ENCODE data around the gene POLR2C. TPM values are rescaled to one million over a fixed set of nuclear protein-coding genes. Genes with fewer than 3 reads are reported as not detected.

POLR2C gene
- total and polyA plus RNA-seq, 2 of the 13 experiments (the other 11 are each of a cell fraction or from before 2014, with no cell fraction given): 104 to 216 TPM

- TF ChIP-seq ZSCAN5A (CRISPR knock-in tag; IDR thresholded peaks at IDR 0.05; ENCODE audit: borderline replicate concordance) (no peak), ATF6 (CRISPR knock-in tag; conservative IDR thresholded peaks at IDR 0.05) (no peak), EZH2 (conservative IDR thresholded peaks at IDR 0.05; ENCODE audit: low read depth, low read length) (no peak), ZNF354B (CRISPR knock-in tag; IDR thresholded peaks at IDR 0.05) (peak; percentile 46; the same call in 1 of the 2 replicates), KDM3A (CRISPR knock-in tag; IDR thresholded peaks at IDR 0.05; ENCODE audit: low read depth) (no peak), CBX1 (IDR thresholded peaks at IDR 0.05; ENCODE audit: low read depth) (peak; percentile 68), WIZ (CRISPR knock-in tag; IDR thresholded peaks at IDR 0.05) (no peak), SIN3A (IDR thresholded peaks at IDR 0.05; ENCODE audit: borderline replicate concordance, low read depth, low read length) (no peak), ATF3 (CRISPR knock-in tag; IDR thresholded peaks at IDR 0.05) (no peak), ZBTB1 (CRISPR knock-in tag; IDR thresholded peaks at IDR 0.05; ENCODE audit: borderline replicate concordance) (no peak), ZNF513 (CRISPR knock-in tag; conservative IDR thresholded peaks at IDR 0.05) (no peak), ZNF362 (CRISPR knock-in tag; IDR thresholded peaks at IDR 0.05; ENCODE audit: borderline replicate concordance) (no peak), SNAPC4 (CRISPR knock-in tag; IDR thresholded peaks at IDR 0.05) (0 out of 2 replicates have a peak, but pooled peaks have one; percentile 12), KLF15 (CRISPR knock-in tag; IDR thresholded peaks at IDR 0.05; ENCODE audit: borderline replicate concordance) (no peak)
Observed at GRCh38 chr16:57480754-57481230, 18.3 kb downstream of the POLR2C start (continued).
